ENCODE results near the gene SH3GL3.

The SH3GL3 gene

GRCh38 chr15:83470887-83471286 is 23.7 kb downstream of the SH3GL3 start:
- DNase-seq: no peak

GRCh38 chr15:83471307-83471866 is 24.2 kb downstream of the SH3GL3 start:
- DNase-seq: no peak

GRCh38 chr15:83472151-83472550 is 25.0 kb downstream of the SH3GL3 start:
- no peak for DNase-seq

- no peak for DNase-seq
Observed at GRCh38 chr15:83472797-83473196, 25.7 kb downstream of the SH3GL3 start.

DNA sequence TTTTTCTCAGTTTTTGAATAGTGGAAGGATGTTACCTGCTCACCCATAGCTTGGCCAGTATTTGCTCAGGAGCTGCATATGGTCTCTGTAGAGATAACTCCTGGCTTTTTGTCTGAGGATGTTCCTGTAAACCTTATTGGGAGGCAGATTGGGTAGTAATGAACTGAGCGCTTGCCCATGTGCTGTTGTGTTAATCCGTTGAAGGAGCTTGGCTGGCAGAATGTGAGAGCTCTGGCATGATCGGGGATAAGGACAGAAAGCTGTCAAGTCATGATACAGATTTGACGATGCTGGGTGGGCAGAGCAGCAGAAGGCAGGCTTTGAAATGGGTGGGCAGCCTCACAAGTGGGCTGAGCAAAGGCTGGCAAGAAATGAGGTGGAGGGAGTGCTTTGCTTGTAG is 27.4 kb downstream of the SH3GL3 start:
- no peak for DNase-seq

DNA sequence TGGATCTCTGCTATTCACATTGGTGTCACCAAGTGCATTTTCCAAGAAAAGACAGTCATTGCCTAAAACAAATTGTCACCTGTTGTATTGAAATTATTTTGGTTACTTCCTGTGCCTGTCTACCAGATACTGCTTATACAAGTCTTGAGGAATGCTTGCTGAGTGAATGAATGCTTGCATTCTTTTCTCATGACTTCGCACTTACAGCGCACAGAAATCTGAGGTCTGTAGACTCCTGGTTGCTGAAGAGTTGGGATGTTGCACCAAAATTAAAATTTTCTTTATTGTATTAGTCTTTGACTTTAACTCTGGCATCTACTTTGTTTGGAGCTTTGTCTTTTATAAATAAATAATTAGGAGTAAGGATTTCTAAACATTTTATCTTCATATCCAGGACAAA is 28.4 kb downstream of the SH3GL3 start:
- DNase-seq: no peak

DNA sequence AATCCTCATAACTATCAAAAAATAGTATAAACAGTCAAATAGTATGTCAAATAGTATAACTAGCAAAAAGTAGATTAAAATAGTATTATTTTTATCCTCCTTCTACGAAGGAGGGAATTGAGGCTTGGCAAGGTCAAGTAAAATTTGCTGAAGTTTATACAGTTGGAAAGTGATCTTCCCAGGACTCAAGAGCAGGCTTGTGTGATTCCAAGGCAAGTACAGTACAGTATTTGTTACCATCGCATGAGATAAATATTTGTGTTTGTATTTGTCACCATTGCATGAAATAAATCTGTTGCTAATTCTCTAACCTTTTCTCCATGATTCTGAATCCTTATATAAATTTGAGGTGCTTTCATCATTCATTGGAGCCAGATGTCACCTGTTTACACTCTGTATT is 28.9 kb downstream of the SH3GL3 start:
- no peak for DNase-seq

GRCh38 chr15:83476708-83477107 is 29.6 kb downstream of the SH3GL3 start:
- no peak for DNase-seq

- no peak for DNase-seq
Observed at GRCh38 chr15:83477172-83477807, 30.1 kb downstream of the SH3GL3 start.

DNA sequence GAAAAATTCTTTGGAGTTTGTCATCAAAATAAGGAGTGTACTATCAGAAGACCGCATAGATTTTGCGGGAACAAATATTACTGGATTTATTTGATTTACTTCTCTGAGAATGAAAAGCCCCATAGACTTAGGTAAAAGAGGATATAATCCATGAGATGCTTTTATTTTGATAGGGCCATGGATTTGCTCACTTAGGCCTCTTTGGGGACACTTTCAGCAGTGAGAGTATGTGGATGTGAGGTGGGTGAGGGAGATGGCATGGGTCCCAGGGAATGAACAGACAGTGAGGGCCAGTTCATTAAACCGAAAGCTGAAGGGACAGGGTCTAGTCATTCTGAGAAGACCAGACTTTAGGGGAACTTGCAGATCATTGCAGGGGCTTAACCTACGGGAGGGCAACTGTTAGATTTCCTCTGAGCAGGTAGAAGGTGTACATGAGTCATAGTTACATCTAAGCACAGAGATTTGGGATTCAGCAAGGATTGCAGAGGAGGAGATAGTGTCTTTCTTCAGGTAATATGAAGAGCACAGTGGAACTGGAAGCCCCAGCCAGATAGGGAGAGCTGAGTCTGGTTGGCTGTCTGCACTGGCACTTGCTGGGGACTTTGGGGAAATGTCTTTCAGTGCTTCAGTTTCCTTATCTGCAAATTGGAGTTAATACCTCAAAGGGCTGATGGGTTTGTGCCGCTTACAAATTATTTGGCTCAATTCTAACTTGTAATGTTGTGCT is 30.8 kb downstream of the SH3GL3 start:
- no peak for DNase-seq

GRCh38 chr15:83483612-83484011 is 36.5 kb downstream of the SH3GL3 start:
- no peak for DNase-seq

- DNase-seq: no peak
Observed at GRCh38 chr15:83484636-83485035, 37.5 kb downstream of the SH3GL3 start.

- DNase-seq: no peak
Observed at GRCh38 chr15:83486363-83486762, 39.2 kb downstream of the SH3GL3 start.

GRCh38 chr15:83487519-83487918 is 40.4 kb downstream of the SH3GL3 start:
- no peak for DNase-seq

DNA sequence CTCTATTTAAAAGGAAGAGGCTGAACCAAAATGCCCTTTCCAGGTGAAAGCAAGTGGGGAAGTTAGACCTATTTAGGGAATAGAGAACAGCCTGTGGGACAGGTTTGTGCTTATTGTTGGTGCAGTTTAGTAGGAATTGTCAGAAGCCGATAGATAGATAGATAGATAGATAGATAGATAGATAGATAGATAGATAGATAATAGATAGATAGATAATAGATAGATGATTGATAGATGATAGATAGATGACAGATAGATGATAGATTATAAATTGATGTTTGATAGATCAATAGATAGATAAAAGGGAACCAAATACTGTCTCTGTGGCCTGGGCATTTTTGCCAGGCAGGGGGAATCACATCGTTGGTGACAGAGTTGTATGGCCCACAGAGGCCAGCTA is 42.5 kb downstream of the SH3GL3 start:
- DNase-seq: no peak

DNA sequence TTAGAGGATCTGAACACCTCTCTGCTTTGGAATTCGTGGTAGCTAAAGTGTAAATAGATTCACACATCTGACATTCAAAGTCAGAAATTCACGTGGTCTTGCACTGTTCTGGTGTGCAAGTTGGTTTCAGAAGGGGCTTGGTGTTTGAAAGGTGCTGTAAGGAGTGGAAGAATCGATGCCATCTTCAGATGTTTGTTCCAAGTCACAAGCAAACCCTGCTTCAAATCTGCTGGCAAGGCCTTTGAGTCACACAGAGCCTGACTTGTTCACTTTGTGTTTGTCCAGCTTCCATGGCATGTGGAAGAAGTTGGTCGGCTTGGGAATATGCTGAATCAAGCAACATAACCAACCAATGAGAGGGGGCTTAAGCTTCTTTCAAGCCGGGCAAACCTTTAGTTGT is 44.3 kb downstream of the SH3GL3 start:
- DNase-seq: no peak

- DNase-seq: no peak
Observed at GRCh38 chr15:83496766-83497165, 49.6 kb downstream of the SH3GL3 start.

GRCh38 chr15:83498374-83498773 is 51.2 kb downstream of the SH3GL3 start:
- DNase-seq: no peak

DNA sequence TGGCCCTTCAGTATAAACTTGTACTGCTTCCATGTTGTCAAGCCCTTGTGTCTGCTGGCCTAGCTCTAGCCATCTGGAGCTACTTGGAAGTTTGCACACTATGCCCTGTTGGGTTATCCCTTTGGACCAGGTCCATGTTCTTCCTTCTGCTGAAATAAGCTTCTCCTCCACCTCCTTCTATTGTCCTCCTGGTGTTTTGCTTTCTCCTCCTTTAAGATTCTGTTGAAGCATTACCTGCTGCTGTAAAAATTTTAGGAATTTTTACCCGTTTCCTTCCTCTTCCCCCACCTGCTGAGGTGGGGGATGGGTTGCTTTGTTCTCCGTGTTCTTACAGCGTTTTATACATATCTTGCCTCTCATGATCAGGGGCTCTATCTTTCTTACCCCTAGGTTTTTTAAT is 51.7 kb downstream of the SH3GL3 start:
- no peak for DNase-seq

- DNase-seq: no peak
Observed at GRCh38 chr15:83499476-83499875, 52.3 kb downstream of the SH3GL3 start.

DNA sequence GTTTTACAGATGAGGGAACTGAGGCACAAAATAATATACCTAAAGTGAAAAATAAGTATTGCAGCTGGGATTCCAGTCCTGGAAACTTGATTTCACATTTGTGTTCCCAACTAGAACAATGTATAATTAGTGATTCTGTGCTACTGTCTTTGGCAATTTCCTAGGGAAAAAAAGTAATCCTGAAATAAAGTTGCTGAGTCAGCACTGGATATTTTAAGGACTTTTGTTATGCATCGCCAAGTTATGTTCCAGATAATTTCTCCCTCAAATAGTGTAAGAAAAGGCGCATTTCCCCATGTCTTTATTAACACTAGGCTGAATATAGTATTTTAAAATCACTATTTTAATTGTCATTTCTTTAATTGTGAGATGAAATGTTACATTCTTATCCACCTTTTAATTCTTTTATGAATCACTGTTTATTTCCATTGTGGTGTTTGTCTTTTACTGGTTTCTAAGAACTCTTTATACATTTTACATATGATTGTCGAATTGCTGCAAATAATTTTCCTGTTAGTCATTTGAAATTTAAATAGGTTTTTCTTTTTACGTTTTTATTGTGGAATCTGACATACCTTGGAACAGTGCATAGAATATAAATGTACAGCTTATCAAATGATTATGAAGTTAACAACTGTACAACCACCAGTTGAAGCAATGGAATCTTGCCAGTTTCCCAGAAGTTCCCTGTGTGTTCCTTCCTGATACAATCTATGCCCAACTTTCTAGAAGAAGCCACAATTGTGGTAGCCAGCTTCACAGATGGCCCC is 56.6 kb downstream of the SH3GL3 start:
- DNase-seq: no peak

- DNase-seq: no peak
Observed at GRCh38 chr15:83504365-83504764, 57.2 kb downstream of the SH3GL3 start.

- no peak for DNase-seq
Observed at GRCh38 chr15:83510001-83510400, 62.9 kb downstream of the SH3GL3 start.

DNA sequence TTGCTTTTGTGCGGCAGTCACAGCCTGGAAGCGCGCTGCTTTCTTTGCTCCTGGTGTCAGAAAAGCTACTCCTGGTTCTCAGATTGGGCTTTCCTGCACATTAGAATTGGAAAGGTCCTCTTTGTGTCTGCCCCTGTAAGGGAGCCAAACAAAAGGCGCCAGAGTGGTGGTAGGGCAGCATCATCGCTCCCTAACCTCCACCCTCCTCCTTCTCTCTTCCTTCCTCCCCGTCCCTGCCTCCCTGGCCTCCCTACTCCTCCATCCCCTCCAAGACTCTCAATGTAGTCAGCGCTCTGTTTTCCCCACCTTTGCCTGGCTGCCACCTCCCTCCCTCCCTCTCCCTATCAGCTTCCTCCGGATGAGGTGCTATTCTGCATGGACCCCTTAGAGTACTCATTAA is 65.3 kb downstream of the SH3GL3 start:
- no peak for DNase-seq
